ENCODE measurements around the gene DCTN2. TPM values are rescaled to one million over a fixed set of nuclear protein-coding genes. Genes with fewer than 3 reads are reported as not detected.
A peak's percentile ranks its signal among the peaks of the same experiment; 100 is the strongest.
"Not testable (repeated sequence)": the region's sequence is repeated elsewhere in the genome, so short reads cannot be mapped to it uniquely, and the experiment has no call there.

DCTN2 gene
- total RNA-seq, 4 donors from 2014 or later = 161 to 243 (median 202) TPM

- Histone ChIP-seq H3K4me1 (no peaks in the 10 kb centered on the region), H3K9me3 (no peaks in the 10 kb centered on the region), H3K36me3 (peaks cover 40 to 87% (median 75%) of the 10 kb centered on the region in 4 donors), H3K27ac (replicated peaks in 1 of 4) (no peak overlapping the region), H3K4me3 (no peak overlapping the region), H3K27me3 (no peaks in the 10 kb centered on the region)
- DNase-seq (ENCODE audit: extremely low spot score) = no peak
- intact Hi-C loops (cut with DNase I) = no loop called here
- TF ChIP-seq POLR2A (IDR thresholded peaks at IDR 0.05; ENCODE audit: low read depth) (no peak), EP300 (IDR thresholded peaks at IDR 0.05) (no peak), CTCF (IDR thresholded peaks at IDR 0.05) (no peak), POLR2AphosphoS5 (IDR thresholded peaks at IDR 0.05) (no peak)
Observed at GRCh38 chr12:57496822-57497221, 50.2 kb downstream of the DCTN2 start.

- H3K27ac ChIP-seq (replicated peaks in 1 of 4); H3K27me3 ChIP-seq; H3K4me1 ChIP-seq; DNase-seq (ENCODE audit: extremely low spot score); H3K4me3 ChIP-seq; H3K9me3 ChIP-seq; intact Hi-C loops (cut with DNase I): not testable (repeated sequence)
- 93% methylated on average over 3 of the region's 48 CpGs for WGBS
- peaks cover 43 to 87% (median 75%) of the 10 kb centered on the region in 4 donors for H3K36me3 ChIP-seq
Observed at GRCh38 chr12:57495051-57495701, 51.8 kb downstream of the DCTN2 start.

GRCh38 chr12:57491393-57492280 is 55.4 kb downstream of the DCTN2 start:
- H3K4me1 ChIP-seq = peaks cover 15 to 20% (median 17%) of the 10 kb centered on the region in 4 donors
- intact Hi-C loops (cut with DNase I) = no loop called here
- TF ChIP-seq EP300 (IDR thresholded peaks at IDR 0.05) (no peak), POLR2A (IDR thresholded peaks at IDR 0.05; ENCODE audit: low read depth) (no peak), CTCF (IDR thresholded peaks at IDR 0.05) (no peak), POLR2AphosphoS5 (IDR thresholded peaks at IDR 0.05) (no peak)
- WGBS = 92% methylated on average over 15 of the region's 15 CpGs
- no peak overlapping the region for H3K4me3 ChIP-seq
- H3K27me3 ChIP-seq = no peaks in the 10 kb centered on the region
- peaks cover 29 to 63% (median 58%) of the 10 kb centered on the region in 4 donors for H3K36me3 ChIP-seq
- H3K27ac ChIP-seq (replicated peaks in 1 of 4) = no peak overlapping the region
- no peak for DNase-seq (ENCODE audit: extremely low spot score)
- no peaks in the 10 kb centered on the region for H3K9me3 ChIP-seq

GRCh38 chr12:57490126-57490525 is 56.9 kb downstream of the DCTN2 start:
- H3K9me3 ChIP-seq = no peaks in the 10 kb centered on the region
- no peak for DNase-seq (ENCODE audit: extremely low spot score)
- H3K27ac ChIP-seq (replicated peaks in 1 of 4) = no peak overlapping the region
- no peaks in the 10 kb centered on the region for H3K27me3 ChIP-seq
- H3K4me3 ChIP-seq = no peak overlapping the region
- peaks cover 15 to 20% (median 17%) of the 10 kb centered on the region in 4 donors for H3K4me1 ChIP-seq
- TF ChIP-seq POLR2AphosphoS5 (IDR thresholded peaks at IDR 0.05) (no peak), CTCF (IDR thresholded peaks at IDR 0.05) (no peak), POLR2A (IDR thresholded peaks at IDR 0.05; ENCODE audit: low read depth) (no peak), EP300 (IDR thresholded peaks at IDR 0.05) (no peak)
- H3K36me3 ChIP-seq = peaks cover 29 to 47% (median 45%) of the 10 kb centered on the region in 4 donors
- intact Hi-C loops (cut with DNase I) = no loop called here
- 100% methylated on average over 4 of the region's 4 CpGs for WGBS

GRCh38 chr12:57489157-57489641 is 57.8 kb downstream of the DCTN2 start:
- H3K4me3 ChIP-seq = peak overlapping the region; percentile 71 to 96 (median 92)
- H3K4me1 ChIP-seq = peaks cover 15 to 20% (median 17%) of the 10 kb centered on the region in 4 donors
- H3K27me3 ChIP-seq = no peaks in the 10 kb centered on the region
- intact Hi-C loops (cut with DNase I) = no loop called here
- TF ChIP-seq CTCF (IDR thresholded peaks at IDR 0.05) (no peak), EP300 (IDR thresholded peaks at IDR 0.05) (no peak), POLR2A (IDR thresholded peaks at IDR 0.05; ENCODE audit: low read depth) (no peak), POLR2AphosphoS5 (IDR thresholded peaks at IDR 0.05) (no peak)
- H3K27ac ChIP-seq (replicated peaks in 1 of 4) = peak overlapping the region in 2 of 4 donors; percentile 79 to 86
- no peak for DNase-seq (ENCODE audit: extremely low spot score)
- 83% methylated on average over 3 of the region's 5 CpGs for WGBS
- peaks cover 28 to 45% (median 41%) of the 10 kb centered on the region in 4 donors for H3K36me3 ChIP-seq
- no peaks in the 10 kb centered on the region for H3K9me3 ChIP-seq
